Smooth muscle cell (in vitro differentiated cells): ENCODE data around the gene NXPH1. TPM values are rescaled to one million over a fixed set of nuclear protein-coding genes. Genes with fewer than 3 reads are reported as not detected.

ENCODE experiments used
- DNase-seq: peaks from one replicate; lab custom pipeline; 2025; ENCODE audit not compliant: unreplicated experiment; lab: John Stamatoyannopoulos, UW
- H2AFZ ChIP-seq: fragments of 200-600 bp; sonication (generic); 2 replicates; pipeline ENCODE4 v1.6.0; 2016; ENCODE audit warnings: antibody characterized with exemption, low read depth, mild to moderate bottlenecking
- H3F3A ChIP-seq: fragments of 200-600 bp; sonication (generic); 2 replicates; pipeline ENCODE4 v1.6.0; 2017; ENCODE audit warnings: antibody characterized with exemption, low read depth
- H3K27ac ChIP-seq: fragments of 200-600 bp; sonication (generic); 2 replicates; pipeline ENCODE4 v1.5.1; 2016; ENCODE audit warnings: low read depth, mild to moderate bottlenecking
- H3K27me3 ChIP-seq: fragments of 200-600 bp; sonication (generic); 2 replicates; pipeline ENCODE4 v1.6.1; 2016; ENCODE audit warnings: low read depth, mild to moderate bottlenecking
- H3K36me3 ChIP-seq: fragments of 200-600 bp; sonication (generic); 2 replicates; pipeline ENCODE4 v1.5.1; 2016; ENCODE audit warnings: low read depth
- H3K4me1 ChIP-seq: fragments of 200-600 bp; sonication (generic); 2 replicates; pipeline ENCODE4 v1.5.1; 2016; ENCODE audit warnings: low read depth
- H3K4me2 ChIP-seq: fragments of 200-600 bp; sonication (generic); 2 replicates; pipeline ENCODE4 v1.6.0; 2016; ENCODE audit warnings: mild to moderate bottlenecking
- H3K4me3 ChIP-seq: fragments of 200-600 bp; sonication (generic); 2 replicates; pipeline ENCODE4 v1.5.1; 2016; ENCODE audit warnings: mild to moderate bottlenecking
- H3K79me2 ChIP-seq: fragments of 200-600 bp; sonication (generic); 2 replicates; pipeline ENCODE4 v1.6.0; 2016; ENCODE audit warnings: low read depth, mild to moderate bottlenecking
- H3K9ac ChIP-seq: fragments of 200-600 bp; sonication (generic); 2 replicates; pipeline ENCODE4 v1.6.0; 2016; ENCODE audit warnings: low read depth
- H3K9me3 ChIP-seq: fragments of 200-600 bp; sonication (generic); replicated peaks from 2 replicates; pipeline ENCODE4 v1.5.1; 2016; ENCODE audit warnings: low read depth
- H4K20me1 ChIP-seq: fragments of 200-600 bp; sonication (generic); 2 replicates; pipeline ENCODE4 v1.6.0; 2016; ENCODE audit warnings: low read depth
- WGBS: methylation state at CpG from one replicate; pipeline ENCODE4 v1.1.7; 2016; ENCODE audit warnings: low lambda C conversion rate; 5-methylcytosine and 5-hydroxymethylcytosine counted together
- polyA plus RNA-seq: library from polyadenylated mRNA; unstranded; fragments of >200 nt; fragmentation: Nextera tagmentation; extraction: Ambion mirVana; gene quantifications from 2 replicates; pipeline ENCODE4 v1.2.1, GENCODE V29; 2016
- total RNA-seq: library from RNA; depleted of rRNA; stranded (reverse); fragments of >200 nt; gene quantifications from 2 replicates; pipeline ENCODE4 v1.2.3, GENCODE V29; 2014
- TF ChIP-seq, protein P1 (sequence below): fragments of 200-600 bp; sonication (generic); IDR thresholded peaks from 2 replicates; pipeline ENCODE4 v1.5.1; 2017; ENCODE audit warnings: borderline replicate concordance, mild to moderate bottlenecking, antibody characterized with exemption; ENCODE audit not compliant: insufficient read depth, poor library complexity, severe bottlenecking

The NXPH1 gene
- total and polyA plus RNA-seq, 2 experiments from 2014 or later, result 0.43 to 2.7 TPM

DNA sequence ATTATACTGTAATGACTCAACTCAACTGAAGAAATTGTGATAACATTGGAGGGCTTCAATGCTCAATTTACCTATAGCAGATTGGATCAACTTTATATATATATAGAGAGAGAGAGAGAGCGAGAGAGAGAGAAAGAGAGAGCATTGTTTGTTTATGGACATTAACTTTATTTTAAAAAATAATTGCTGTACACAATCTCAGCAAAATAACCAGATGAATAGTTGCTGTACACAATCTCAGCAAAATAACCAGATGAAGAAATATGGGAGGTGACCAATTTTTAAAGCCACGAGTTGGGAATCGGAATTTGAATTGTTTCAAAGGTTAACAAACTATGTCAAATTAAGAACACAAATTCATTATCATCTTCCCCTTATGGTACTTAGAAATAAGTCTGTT, 319.9 kb downstream of the NXPH1 start:
- Histone ChIP-seq H4K20me1 (no peaks in the 10 kb centered on the region), H3K9me3 (no peaks in the 10 kb centered on the region), H3K36me3 (no peaks in the 10 kb centered on the region), H2AFZ (no peak overlapping the region), H3K4me2 (peak overlapping the region; percentile 40), H3K9ac (no peak overlapping the region), H3F3A (peaks cover 3% of the 10 kb centered on the region), H3K4me3 (no peak overlapping the region), H3K27ac (peak overlapping the region; percentile 1), H3K27me3 (no peaks in the 10 kb centered on the region), H3K4me1 (no peaks in the 10 kb centered on the region), H3K79me2 (no peaks in the 10 kb centered on the region)
- no peak for DNase-seq
- TF ChIP-seq, protein P1, sequence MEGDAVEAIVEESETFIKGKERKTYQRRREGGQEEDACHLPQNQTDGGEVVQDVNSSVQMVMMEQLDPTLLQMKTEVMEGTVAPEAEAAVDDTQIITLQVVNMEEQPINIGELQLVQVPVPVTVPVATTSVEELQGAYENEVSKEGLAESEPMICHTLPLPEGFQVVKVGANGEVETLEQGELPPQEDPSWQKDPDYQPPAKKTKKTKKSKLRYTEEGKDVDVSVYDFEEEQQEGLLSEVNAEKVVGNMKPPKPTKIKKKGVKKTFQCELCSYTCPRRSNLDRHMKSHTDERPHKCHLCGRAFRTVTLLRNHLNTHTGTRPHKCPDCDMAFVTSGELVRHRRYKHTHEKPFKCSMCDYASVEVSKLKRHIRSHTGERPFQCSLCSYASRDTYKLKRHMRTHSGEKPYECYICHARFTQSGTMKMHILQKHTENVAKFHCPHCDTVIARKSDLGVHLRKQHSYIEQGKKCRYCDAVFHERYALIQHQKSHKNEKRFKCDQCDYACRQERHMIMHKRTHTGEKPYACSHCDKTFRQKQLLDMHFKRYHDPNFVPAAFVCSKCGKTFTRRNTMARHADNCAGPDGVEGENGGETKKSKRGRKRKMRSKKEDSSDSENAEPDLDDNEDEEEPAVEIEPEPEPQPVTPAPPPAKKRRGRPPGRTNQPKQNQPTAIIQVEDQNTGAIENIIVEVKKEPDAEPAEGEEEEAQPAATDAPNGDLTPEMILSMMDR, result no peak
- WGBS, result 94% methylated on average over 3 of the region's 3 CpGs

DNA sequence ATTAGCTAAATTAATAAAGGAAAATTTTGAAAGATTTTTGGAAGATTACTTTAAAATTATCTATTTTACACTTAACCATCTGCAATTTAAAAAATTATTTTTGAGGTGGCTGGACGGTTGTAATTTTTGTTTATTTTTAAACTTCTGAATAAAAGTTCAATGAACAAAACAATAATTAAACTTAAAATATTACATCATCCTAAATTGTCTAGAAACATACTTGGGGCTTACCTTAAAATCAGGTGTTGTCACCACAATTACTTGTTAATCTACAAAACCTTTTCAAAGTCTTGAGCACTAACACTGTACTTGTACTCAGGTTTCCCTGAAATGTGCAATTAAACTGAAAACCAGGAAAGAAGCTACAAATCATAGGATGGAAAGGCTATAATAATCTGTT, 328.3 kb downstream of the NXPH1 start:
- Histone ChIP-seq H4K20me1 (no peaks in the 10 kb centered on the region), H3K4me3 (no peak overlapping the region), H3K9me3 (no peaks in the 10 kb centered on the region), H3K4me1 (no peaks in the 10 kb centered on the region), H3K79me2 (no peaks in the 10 kb centered on the region), H2AFZ (no peak overlapping the region), H3K27ac (no peak overlapping the region), H3K36me3 (no peaks in the 10 kb centered on the region), H3K27me3 (no peaks in the 10 kb centered on the region), H3K9ac (no peak overlapping the region), H3K4me2 (no peak overlapping the region), H3F3A (no peaks in the 10 kb centered on the region)
- TF ChIP-seq, protein P1, result no peak
- no peak for DNase-seq
- WGBS, result 82% methylated on average over 1 of the region's 1 CpG

DNA sequence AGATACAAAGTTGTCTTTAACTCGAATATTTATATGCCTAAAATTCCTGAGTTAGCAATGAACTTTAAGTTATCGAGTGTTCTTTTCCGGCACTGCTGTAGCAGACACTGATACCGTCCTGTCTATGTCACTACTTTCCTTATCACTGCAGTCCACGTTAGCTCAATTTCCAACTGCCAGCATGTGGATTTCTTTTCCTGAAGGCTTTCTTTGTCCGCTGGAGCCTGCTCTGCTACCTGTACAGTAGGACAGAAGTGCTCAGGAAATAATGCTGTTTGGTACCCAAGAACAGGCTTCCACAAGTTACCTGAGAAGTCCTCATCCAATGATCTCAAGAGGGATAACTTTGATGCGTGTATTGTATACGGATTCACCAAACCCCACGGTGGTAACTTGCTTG, 329.4 kb downstream of the NXPH1 start:
- Histone ChIP-seq H3K36me3 (no peaks in the 10 kb centered on the region), H3K4me1 (no peaks in the 10 kb centered on the region), H4K20me1 (no peaks in the 10 kb centered on the region), H3K4me2 (no peak overlapping the region), H3K79me2 (no peaks in the 10 kb centered on the region), H3K9me3 (no peaks in the 10 kb centered on the region), H2AFZ (no peak overlapping the region), H3K4me3 (no peak overlapping the region), H3K27me3 (no peaks in the 10 kb centered on the region), H3F3A (no peaks in the 10 kb centered on the region), H3K9ac (no peak overlapping the region), H3K27ac (no peak overlapping the region)
- TF ChIP-seq, protein P1, result no peak
- DNase-seq, result no peak
- 71% methylated on average over 9 of the region's 9 CpGs for WGBS

DNA sequence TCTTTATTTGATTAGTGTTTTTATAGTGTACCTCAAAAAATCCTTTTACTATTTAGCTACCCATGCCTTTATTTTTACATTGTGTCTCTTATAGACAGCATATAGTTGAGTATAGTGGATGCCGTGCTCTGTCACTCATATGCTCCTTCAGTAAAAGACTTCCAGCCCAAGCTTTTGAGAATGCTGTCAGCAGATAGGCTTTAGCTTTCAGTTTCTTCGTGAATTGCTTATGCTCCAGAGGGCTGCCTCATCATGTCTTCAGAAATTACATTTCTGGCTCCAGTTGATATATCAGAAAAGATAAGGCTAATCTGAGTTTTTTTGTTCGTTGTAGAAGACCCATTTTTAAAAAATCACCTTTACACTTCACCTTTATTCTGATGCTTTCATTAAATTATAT, 332.0 kb downstream of the NXPH1 start:
- H4K20me1 ChIP-seq, result no peaks in the 10 kb centered on the region
- no peak overlapping the region for H3K4me2 ChIP-seq
- no peaks in the 10 kb centered on the region for H3K9me3 ChIP-seq
- no peaks in the 10 kb centered on the region for H3F3A ChIP-seq
- no peaks in the 10 kb centered on the region for H3K36me3 ChIP-seq
- no peak overlapping the region for H3K4me3 ChIP-seq
- no peaks in the 10 kb centered on the region for H3K27me3 ChIP-seq
- TF ChIP-seq, protein P1, result no peak
- 62% methylated on average over 3 of the region's 3 CpGs for WGBS
- no peak overlapping the region for H3K9ac ChIP-seq
- H2AFZ ChIP-seq, result peak overlapping the region; percentile 56
- no peak for DNase-seq
- H3K79me2 ChIP-seq, result no peaks in the 10 kb centered on the region
- H3K27ac ChIP-seq, result no peak overlapping the region
- no peaks in the 10 kb centered on the region for H3K4me1 ChIP-seq
